GM23248 (cell line): Measurements from ENCODE around the gene SEZ6L2. TPM values are rescaled to one million over a fixed set of nuclear protein-coding genes. Genes with fewer than 3 reads are reported as not detected.
"Not testable (repeated sequence)": the region's sequence is repeated elsewhere in the genome, so short reads cannot be mapped to it uniquely, and the experiment has no call there.

Experiments
- DNase-seq: peaks from one replicate; pipeline ENCODE4 v3.0.0-alpha.2; 2015
- H2AFZ ChIP-seq: fragments of 200-600 bp; sonication (generic); 2 replicates; pipeline ENCODE4 v1.6.1; 2016; ENCODE audit warnings: antibody characterized with exemption
- H3F3A ChIP-seq: fragments of 200-600 bp; sonication (generic); 2 replicates; pipeline ENCODE4 v1.6.1; 2016; ENCODE audit warnings: mild to moderate bottlenecking, antibody characterized with exemption, mixed run types; ENCODE audit not compliant: insufficient read depth
- H3K27ac ChIP-seq: fragments of 200-600 bp; sonication (generic); 2 replicates; pipeline ENCODE4 v1.5.1; 2016; ENCODE audit warnings: mild to moderate bottlenecking
- H3K27me3 ChIP-seq: fragments of 200-600 bp; sonication (generic); replicated peaks from 2 replicates; pipeline ENCODE4 v1.6.1; 2016; ENCODE audit warnings: mild to moderate bottlenecking; ENCODE audit not compliant: insufficient read depth
- H3K36me3 ChIP-seq: fragments of 200-600 bp; sonication (generic); 2 replicates; pipeline ENCODE4 v1.6.1; 2016; ENCODE audit warnings: low read depth, mild to moderate bottlenecking
- H3K4me1 ChIP-seq: fragments of 200-600 bp; sonication (generic); 2 replicates; pipeline ENCODE4 v1.6.1; 2016; ENCODE audit warnings: mild to moderate bottlenecking; ENCODE audit not compliant: insufficient read depth
- H3K4me2 ChIP-seq: fragments of 200-600 bp; sonication (generic); one replicate; pipeline ENCODE4 v1.6.1; 2016; ENCODE audit warnings: mild to moderate bottlenecking; ENCODE audit not compliant: unreplicated experiment
- H3K4me3 ChIP-seq: fragments of 200-600 bp; sonication (generic); 2 replicates; pipeline ENCODE4 v1.5.1; 2016; ENCODE audit warnings: mild to moderate bottlenecking
- H3K79me2 ChIP-seq: fragments of 200-600 bp; sonication (generic); 2 replicates; pipeline ENCODE4 v1.6.1; 2016; ENCODE audit warnings: mild to moderate bottlenecking; ENCODE audit not compliant: insufficient read depth
- H3K9ac ChIP-seq: fragments of 200-600 bp; sonication (generic); 2 replicates; pipeline ENCODE4 v1.6.1; 2016; ENCODE audit warnings: mild to moderate bottlenecking
- H3K9me2 ChIP-seq: fragments of 200-600 bp; sonication (generic); 2 replicates; pipeline ENCODE4 v1.6.1; 2016; ENCODE audit warnings: mixed run types, mild to moderate bottlenecking, moderate library complexity; ENCODE audit not compliant: insufficient read depth
- H3K9me3 ChIP-seq: fragments of 200-600 bp; sonication (generic); one replicate; pipeline ENCODE4 v1.6.1; 2017; ENCODE audit warnings: low read depth
- H4K20me1 ChIP-seq: fragments of 200-600 bp; sonication (generic); 2 replicates; pipeline ENCODE4 v1.6.0; 2016; ENCODE audit not compliant: insufficient read depth
- EZH2 ChIP-seq: fragments of 200-600 bp; sonication (generic); IDR thresholded peaks from 2 replicates; pipeline ENCODE4 v1.6.1; 2018; ENCODE audit warnings: antibody characterized with exemption, mild to moderate bottlenecking; ENCODE audit not compliant: insufficient read depth, poor library complexity, severe bottlenecking
- EZH2phosphoT487 ChIP-seq: fragments of 200-600 bp; sonication (generic); IDR thresholded peaks from 2 replicates; pipeline ENCODE4 v1.6.1; 2018; ENCODE audit warnings: antibody characterized with exemption, moderate library complexity, mild to moderate bottlenecking, low read depth; ENCODE audit not compliant: insufficient read depth
- WGBS, 2 experiments: methylation state at CpG; one replicate each; pipeline ENCODE4 v1.1.6; 2015 to 2017; ENCODE audit warnings: low lambda C conversion rate in 2 of 2, low coverage in 1 of 2; ENCODE audit errors: missing lambda C conversion rate in 2 of 2; 5-methylcytosine and 5-hydroxymethylcytosine counted together
- in situ Hi-C: fragments of 300-500 bp; cut with MboI; formaldehyde crosslinking; loops from 2 replicates; pipeline ENCODE4 v1.15.0; 2020
- polyA plus RNA-seq: library from polyadenylated mRNA; unstranded; fragments of >200 nt; fragmentation: Nextera tagmentation; extraction: Ambion mirVana; gene quantifications from 2 replicates; pipeline ENCODE4 v1.2.1, GENCODE V29; 2016
- total RNA-seq: library from RNA; depleted of rRNA; stranded (reverse); fragments of >200 nt; shearing (Covaris generic); gene quantifications from 2 replicates; pipeline ENCODE4 v1.2.3, GENCODE V29; 2014

Gene SEZ6L2
- total and polyA plus RNA-seq, 2 experiments from 2014 or later = 6.9 to 34.7 TPM

- no peak for DNase-seq
- Histone ChIP-seq H3K9me3 (no peaks in the 10 kb centered on the region), H3K27me3 (no peaks in the 10 kb centered on the region), H3K79me2 (no peaks in the 10 kb centered on the region), H3K4me1 (no peaks in the 10 kb centered on the region), H4K20me1 (no peaks in the 10 kb centered on the region), H3K4me3 (no peak overlapping the region), H2AFZ (no peak overlapping the region), H3K4me2 (no peak overlapping the region), H3K9me2 (no peaks in the 10 kb centered on the region), H3K36me3 (no peaks in the 10 kb centered on the region), H3K9ac (no peak overlapping the region), H3F3A (no peaks in the 10 kb centered on the region), H3K27ac (no peak overlapping the region)
- in situ Hi-C loops = no loop called here
- WGBS, 2 experiments = 80 to 81% methylated on average over 6 of the region's 6 CpGs
- TF ChIP-seq EZH2 (no peak), EZH2phosphoT487 (no peak)
These were observed 6.9 kb downstream of the SEZ6L2 start for GRCh38 chr16:29892458-29892813.

- no peaks in the 10 kb centered on the region for H3K4me1 ChIP-seq
- no peak overlapping the region for H3K9ac ChIP-seq
- H3K9me3 ChIP-seq = no peaks in the 10 kb centered on the region
- in situ Hi-C loops = no loop called here
- TF ChIP-seq EZH2 (no peak), EZH2phosphoT487 (no peak)
- no peak overlapping the region for H3K4me3 ChIP-seq
- H3K4me2 ChIP-seq = no peak overlapping the region
- 66 to 73% methylated on average over 10 of the region's 10 CpGs for WGBS, 2 experiments
- DNase-seq = no peak
- H3K9me2 ChIP-seq = no peaks in the 10 kb centered on the region
- H3K79me2 ChIP-seq = no peaks in the 10 kb centered on the region
- H3F3A ChIP-seq = no peaks in the 10 kb centered on the region
- no peaks in the 10 kb centered on the region for H3K27me3 ChIP-seq
- no peaks in the 10 kb centered on the region for H4K20me1 ChIP-seq
- H2AFZ ChIP-seq = no peak overlapping the region
- H3K36me3 ChIP-seq = no peaks in the 10 kb centered on the region
- no peak overlapping the region for H3K27ac ChIP-seq
These were observed 7.6 kb downstream of the SEZ6L2 start for GRCh38 chr16:29891525-29892457.

- H4K20me1 ChIP-seq, DNase-seq, H3K4me2 ChIP-seq, H3K4me3 ChIP-seq, H3K9me2 ChIP-seq, H3K27me3 ChIP-seq, H3F3A ChIP-seq, H3K79me2 ChIP-seq, H3K9ac ChIP-seq, H3K4me1 ChIP-seq, H2AFZ ChIP-seq, H3K36me3 ChIP-seq, in situ Hi-C loops, H3K27ac ChIP-seq, H3K9me3 ChIP-seq: not testable (repeated sequence)
- WGBS, 2 experiments = 90 to 96% methylated on average over 3 of the region's 3 CpGs
These were observed 10.0 kb downstream of the SEZ6L2 start for GRCh38 chr16:29889372-29889771.

- DNase-seq = no peak
These were observed 15.4 kb downstream of the SEZ6L2 start for GRCh38 chr16:29883987-29884386.

More at GRCh38 chr16:29883987-29884386, 15.4 kb downstream of the SEZ6L2 start:
- Histone ChIP-seq H3K9me3 (no peaks in the 10 kb centered on the region), H3K27ac (no peak overlapping the region), H4K20me1 (no peaks in the 10 kb centered on the region), H3F3A (no peaks in the 10 kb centered on the region), H3K9me2 (no peaks in the 10 kb centered on the region), H3K36me3 (no peaks in the 10 kb centered on the region), H3K4me3 (no peak overlapping the region), H3K27me3 (no peaks in the 10 kb centered on the region), H3K4me2 (no peak overlapping the region), H3K79me2 (no peaks in the 10 kb centered on the region), H2AFZ (no peak overlapping the region), H3K9ac (no peak overlapping the region), H3K4me1 (no peaks in the 10 kb centered on the region)
- TF ChIP-seq EZH2phosphoT487 (no peak), EZH2 (no peak)
- in situ Hi-C loops = no loop called here
- WGBS, 2 experiments = 69 to 74% methylated on average over 6 of the region's 6 CpGs
